Liver (tissue), 9 donors: Measurements from ENCODE around the gene NDUFS2. TPM values are rescaled to one million over a fixed set of nuclear protein-coding genes. Genes with fewer than 3 reads are reported as not detected.

Source experiments
- DNase-seq: peaks from one replicate; pipeline ENCODE4 v3.0.0-alpha.2; 2017; ENCODE audit warnings: low spot score
- H3K27ac ChIP-seq, 2 donors: one replicate each; pipeline ENCODE4 v1.7.0; 2013; ENCODE audit warnings: inconsistent platforms in 2 of 2, low read length in 2 of 2, control low read depth in 1 of 2, low read depth in 1 of 2, mild to moderate bottlenecking in 1 of 2
- H3K27me3 ChIP-seq, 4 donors: one replicate each; pipeline versions ENCODE4 v1.6.1 to v1.7.0; 2013; ENCODE audit warnings: low read length in 3 of 4, inconsistent platforms in 1 of 4, mild to moderate bottlenecking in 1 of 4, moderate library complexity in 1 of 4; ENCODE audit not compliant: control insufficient read depth in 4 of 4, insufficient read depth in 4 of 4
- H3K36me3 ChIP-seq, 4 donors: one replicate each; pipeline versions ENCODE4 v1.6.1 to v1.7.0; 2013; ENCODE audit warnings: low read length in 3 of 4, mild to moderate bottlenecking in 3 of 4, low read depth in 1 of 4, moderate library complexity in 1 of 4; ENCODE audit not compliant: control insufficient read depth in 4 of 4, insufficient read depth in 3 of 4
- H3K4me1 ChIP-seq, 4 donors: one replicate each; pipeline versions ENCODE4 v1.6.1 to v1.7.0; 2013; ENCODE audit warnings: low read length in 3 of 4, mild to moderate bottlenecking in 3 of 4, moderate library complexity in 1 of 4; ENCODE audit not compliant: control insufficient read depth in 4 of 4, insufficient read depth in 4 of 4
- H3K4me3 ChIP-seq, 3 donors: one replicate each; pipeline versions ENCODE4 v1.6.1 to v1.7.0; 2013; ENCODE audit warnings: low read length in 3 of 3, control low read depth in 1 of 3, low read depth in 1 of 3, mild to moderate bottlenecking in 1 of 3
- H3K9ac ChIP-seq, 2 donors: one replicate each; pipeline ENCODE4 v1.7.0; 2013; ENCODE audit warnings: low read length in 2 of 2, mild to moderate bottlenecking in 2 of 2, moderate library complexity in 2 of 2, control low read depth in 1 of 2, low read depth in 1 of 2
- H3K9me3 ChIP-seq, 4 donors: one replicate each; pipeline versions ENCODE4 v1.6.1 to v1.7.0; 2013; ENCODE audit warnings: low read length in 3 of 4; ENCODE audit not compliant: control insufficient read depth in 4 of 4
- CTCF ChIP-seq: fragments of 150-350 bp; IDR thresholded peaks from 2 replicates; pipeline ENCODE4 v1.5.1; 2017; ENCODE audit warnings: improper control_type of control experiment, low read depth, low read length; ENCODE audit not compliant: missing input control
- EGR1 ChIP-seq, 2 donors: IDR thresholded peaks; 2 replicates each; pipeline ENCODE4 v1.6.1; 2016 to 2018; ENCODE audit warnings: antibody characterized with exemption in 2 of 2, low read depth in 2 of 2
- FOXA1 ChIP-seq: IDR thresholded peaks from 2 replicates; pipeline ENCODE4 v1.6.1; 2016; ENCODE audit warnings: antibody characterized with exemption
- FOXA2 ChIP-seq: IDR thresholded peaks from 2 replicates; pipeline ENCODE4 v1.6.1; 2016; ENCODE audit warnings: antibody characterized with exemption
- HNF4A ChIP-seq, 2 donors: conservative IDR thresholded peaks; 2 replicates each; pipeline ENCODE4 v1.6.1; 2016; ENCODE audit warnings: antibody characterized with exemption in 2 of 2, mild to moderate bottlenecking in 2 of 2
- HNF4G ChIP-seq: IDR thresholded peaks from 2 replicates; pipeline ENCODE4 v1.6.1; 2016; ENCODE audit warnings: antibody characterized with exemption
- JUND ChIP-seq, 2 donors: IDR thresholded peaks; 2 replicates each; pipeline ENCODE4 v1.6.1; 2016; ENCODE audit warnings: antibody characterized with exemption in 2 of 2
- NR2F2 ChIP-seq: IDR thresholded peaks from 2 replicates; pipeline ENCODE4 v1.6.1; 2016; ENCODE audit warnings: antibody characterized with exemption
- RAD21 ChIP-seq, 2 donors: IDR thresholded peaks; 2 replicates each; pipeline ENCODE4 v1.6.1; 2016; ENCODE audit warnings: antibody characterized with exemption in 2 of 2, mild to moderate bottlenecking in 2 of 2
- REST ChIP-seq: IDR thresholded peaks from 2 replicates; pipeline ENCODE4 v1.6.1; 2016; ENCODE audit warnings: antibody characterized with exemption, mild to moderate bottlenecking
- SP1 ChIP-seq: IDR thresholded peaks from 2 replicates; pipeline ENCODE4 v1.6.1; 2018; ENCODE audit warnings: antibody characterized with exemption, mild to moderate bottlenecking
- TAF1 ChIP-seq: conservative IDR thresholded peaks from 2 replicates; pipeline ENCODE4 v1.6.1; 2016; ENCODE audit warnings: antibody characterized with exemption, mild to moderate bottlenecking
- YY1 ChIP-seq: IDR thresholded peaks from 2 replicates; pipeline ENCODE4 v1.6.1; 2016; ENCODE audit warnings: antibody characterized with exemption, mild to moderate bottlenecking
- WGBS: extraction: QIAGEN DNeasy Blood & Tissue Kit; methylation state at CpG from one replicate; pipeline ENCODE4 v1.1.7; 2013; 5-methylcytosine and 5-hydroxymethylcytosine counted together
- polyA plus RNA-seq, 2 donors: library from polyadenylated mRNA; stranded (reverse) in 1 of 2; unstranded in 1 of 2; fragments of 200-250 nt in 1 of 2; fragments of >200 nt in 1 of 2; fragmentation: Nextera tagmentation in 1 of 2; extraction: Ambion mirVana in 1 of 2; gene quantifications; one replicate each; pipeline versions ENCODE4 v1.2.1 to v1.2.3, GENCODE V29; 2013 to 2015
- total RNA-seq, 2 donors: library from RNA; depleted of rRNA; stranded (reverse); fragments of >200 nt; gene quantifications; one replicate each; pipeline ENCODE4 v1.2.3, GENCODE V29; 2014
- TF ChIP-seq, protein P1 (sequence below): IDR thresholded peaks from 2 replicates; pipeline ENCODE4 v1.6.1; 2016; ENCODE audit warnings: antibody characterized with exemption
- TF ChIP-seq, protein P2 (sequence below): IDR thresholded peaks from 2 replicates; pipeline ENCODE4 v1.6.1; 2016; ENCODE audit warnings: antibody characterized with exemption
- TF ChIP-seq, protein P3 (sequence below): IDR thresholded peaks from 2 replicates; pipeline ENCODE4 v1.6.1; 2016; ENCODE audit warnings: antibody characterized with exemption
- donor health status: healthy.
- donor health status: healthy.
- donor health status: healthy.
- donor health status: healthy.
- donor health status: healthy.

NDUFS2 gene
- total and polyA plus RNA-seq, 4 donors = 93.3 to 167 (median 120) TPM

GRCh38 chr1:161177112-161177935 lies 24.8 kb upstream of the NDUFS2 start, which contains the start of gene B4GALT3 (continued):
- peak; percentile 69 for TF ChIP-seq SP1
- TF ChIP-seq, protein P1, sequence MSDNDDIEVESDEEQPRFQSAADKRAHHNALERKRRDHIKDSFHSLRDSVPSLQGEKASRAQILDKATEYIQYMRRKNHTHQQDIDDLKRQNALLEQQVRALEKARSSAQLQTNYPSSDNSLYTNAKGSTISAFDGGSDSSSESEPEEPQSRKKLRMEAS = peak; percentile 77
- no peak for TF ChIP-seq JUND (IDR thresholded peaks at IDR 0.05)

DNA sequence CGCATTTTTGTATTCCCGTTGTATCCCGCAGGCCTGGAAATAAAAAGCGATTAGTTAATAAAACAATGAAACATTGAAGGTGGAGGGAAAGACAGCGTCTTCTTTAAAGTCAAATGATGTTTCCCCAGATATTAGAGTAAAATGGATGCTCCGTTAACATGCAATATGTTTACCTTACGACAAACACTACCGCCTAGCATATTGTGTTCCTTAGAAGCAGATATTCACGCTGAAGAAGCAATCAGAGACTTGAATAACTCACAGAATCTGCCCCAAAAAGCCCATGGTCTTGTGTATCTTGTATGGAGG lies 24.3 kb upstream of the NDUFS2 start:
- Histone ChIP-seq H3K36me3 (peaks cover 0 to 19% (median 15%) of the 10 kb centered on the region in 4 donors), H3K27ac (peak overlapping the region; percentile 92 to 95), H3K9me3 (no peaks in the 10 kb centered on the region), H3K4me3 (peak overlapping the region; percentile 58 to 70 (median 63)), H3K4me1 (peaks cover 0 to 30% (median 24%) of the 10 kb centered on the region in 4 donors), H3K27me3 (no peaks in the 10 kb centered on the region), H3K9ac (peak overlapping the region; percentile 82 to 96)
- TF ChIP-seq, protein P1 = peak; percentile 6
- no peak for TF ChIP-seq HNF4A (conservative IDR thresholded peaks at IDR 0.05)
- 25% methylated on average over 9 of the region's 9 CpGs for WGBS
- DNase-seq = no peak

DNA sequence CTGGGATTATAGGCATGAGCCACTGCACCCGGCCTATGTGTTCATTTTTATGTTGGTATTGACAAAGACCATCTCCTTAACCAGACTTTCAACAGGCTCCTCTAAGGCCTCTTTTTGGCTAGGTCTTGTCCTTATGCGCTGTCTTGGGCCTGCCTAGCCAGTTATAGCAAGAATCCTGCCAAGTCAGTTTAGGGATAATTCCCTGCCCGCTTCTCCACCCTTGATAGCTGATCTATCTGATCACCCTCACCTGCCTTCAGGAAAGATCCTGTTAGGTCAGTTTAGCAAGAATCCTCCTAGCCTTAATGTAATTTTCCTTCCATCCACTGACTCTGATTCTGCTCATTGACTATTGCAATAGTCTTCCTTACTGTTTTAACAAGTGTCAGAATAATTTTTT lies 22.5 kb upstream of the NDUFS2 start:
- Histone ChIP-seq H3K27ac (no peak overlapping the region), H3K4me1 (peaks cover 0 to 22% (median 16%) of the 10 kb centered on the region in 4 donors), H3K4me3 (no peak overlapping the region), H3K27me3 (no peaks in the 10 kb centered on the region), H3K36me3 (peaks cover 0 to 8% (median 3%) of the 10 kb centered on the region in 4 donors), H3K9me3 (no peaks in the 10 kb centered on the region), H3K9ac (peak overlapping the region in 1 of 2 donors; percentile 32)
- no peak for DNase-seq
- 94% methylated on average over 3 of the region's 3 CpGs for WGBS
- no peak for TF ChIP-seq FOXA2
- no peak for TF ChIP-seq TAF1
- TF ChIP-seq FOXA1 = no peak
- TF ChIP-seq REST = no peak
- TF ChIP-seq, protein P2, sequence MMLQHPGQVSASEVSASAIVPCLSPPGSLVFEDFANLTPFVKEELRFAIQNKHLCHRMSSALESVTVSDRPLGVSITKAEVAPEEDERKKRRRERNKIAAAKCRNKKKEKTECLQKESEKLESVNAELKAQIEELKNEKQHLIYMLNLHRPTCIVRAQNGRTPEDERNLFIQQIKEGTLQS = no peak
- TF ChIP-seq NR2F2 = no peak
- TF ChIP-seq SP1 = no peak
- TF ChIP-seq CTCF = no peak
- no peak for TF ChIP-seq HNF4G
- TF ChIP-seq, protein P3, sequence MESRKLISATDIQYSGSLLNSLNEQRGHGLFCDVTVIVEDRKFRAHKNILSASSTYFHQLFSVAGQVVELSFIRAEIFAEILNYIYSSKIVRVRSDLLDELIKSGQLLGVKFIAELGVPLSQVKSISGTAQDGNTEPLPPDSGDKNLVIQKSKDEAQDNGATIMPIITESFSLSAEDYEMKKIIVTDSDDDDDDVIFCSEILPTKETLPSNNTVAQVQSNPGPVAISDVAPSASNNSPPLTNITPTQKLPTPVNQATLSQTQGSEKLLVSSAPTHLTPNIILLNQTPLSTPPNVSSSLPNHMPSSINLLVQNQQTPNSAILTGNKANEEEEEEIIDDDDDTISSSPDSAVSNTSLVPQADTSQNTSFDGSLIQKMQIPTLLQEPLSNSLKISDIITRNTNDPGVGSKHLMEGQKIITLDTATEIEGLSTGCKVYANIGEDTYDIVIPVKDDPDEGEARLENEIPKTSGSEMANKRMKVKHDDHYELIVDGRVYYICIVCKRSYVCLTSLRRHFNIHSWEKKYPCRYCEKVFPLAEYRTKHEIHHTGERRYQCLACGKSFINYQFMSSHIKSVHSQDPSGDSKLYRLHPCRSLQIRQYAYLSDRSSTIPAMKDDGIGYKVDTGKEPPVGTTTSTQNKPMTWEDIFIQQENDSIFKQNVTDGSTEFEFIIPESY = no peak
- TF ChIP-seq JUND (IDR thresholded peaks at IDR 0.05) = no peak
- no peak for TF ChIP-seq YY1
- TF ChIP-seq RAD21 (IDR thresholded peaks at IDR 0.05) = no peak
- no peak for TF ChIP-seq EGR1 (IDR thresholded peaks at IDR 0.05; ENCODE audit: low read depth in 2 of 2)
